Naive B cell (primary cell): ENCODE data around the gene TRIM10. TPM values are rescaled to one million over a fixed set of nuclear protein-coding genes. Genes with fewer than 3 reads are reported as not detected.

ENCODE experiments used
- polyA plus RNA-seq, 6 donors: library from polyadenylated mRNA; unstranded; fragments of 300-500 nt; fragmentation: Illumina TruSeq; gene quantifications; one replicate each; pipeline ENCODE4 v1.2.3, GENCODE V29; 2021; ENCODE audit warnings: low read depth in 6 of 6

Gene TRIM10
- polyA plus RNA-seq, 6 donors from 2014 or later = 0.18 TPM; not detected in 5

Other genes starting within 250 kb of the TRIM10 start
- gene HLA-A, start 218.7 kb downstream of the TRIM10 start, polyA plus RNA-seq = 1,000 to 10,000 TPM; 1,115 to 2,161 (median 1,804) TPM
- 100 to 1,000 TPM in 1 of 6 donors, 10 to 100 TPM in 5; 40.2 to 102 (median 85.7) TPM for gene POLR1H, start 99.9 kb downstream of the TRIM10 start, polyA plus RNA-seq
- 100 to 1,000 TPM in 2 of 6 donors, 10 to 100 TPM in 4; 70.9 to 101 (median 84.8) TPM for gene PPP1R11, start 94.0 kb downstream of the TRIM10 start, polyA plus RNA-seq
- under 1 TPM in 2 of 6 donors, not detected in 4; 0.14 to 0.15 TPM for gene RNF39, start 85.4 kb downstream of the TRIM10 start, polyA plus RNA-seq
- not detected for gene TRIM31, start 48.1 kb downstream of the TRIM10 start, polyA plus RNA-seq
- not detected for gene TRIM40, start 25.1 kb downstream of the TRIM10 start, polyA plus RNA-seq
- not detected for gene TRIM15, start 2.3 kb upstream of the TRIM10 start, polyA plus RNA-seq
- gene TRIM26, start 52.2 kb upstream of the TRIM10 start, polyA plus RNA-seq = 10 to 100 TPM; 20.4 to 70.0 (median 48.2) TPM
- gene TRIM39, start 165.7 kb upstream of the TRIM10 start, polyA plus RNA-seq = 10 to 100 TPM in 4 of 6 donors, 1 to 10 TPM in 2; 8.0 to 16.3 (median 15.0) TPM
- gene RPP21, start 183.9 kb upstream of the TRIM10 start, polyA plus RNA-seq = 100 to 1,000 TPM in 3 of 6 donors, 10 to 100 TPM in 3; 82.9 to 124 (median 98.4) TPM